Activated CD8-positive, alpha-beta T cell treated with anti-CD3 and anti-CD28 coated beads for 36 hours (primary cell): ENCODE data around the gene CTDSPL2. TPM values are rescaled to one million over a fixed set of nuclear protein-coding genes. Genes with fewer than 3 reads are reported as not detected.
A peak's percentile ranks its signal among the peaks of the same experiment; 100 is the strongest.

Experiments
- ATAC-seq: fragments of 200-7000 bp; cut with Tn5 transposase; one replicate; pipeline ENCODE4 v1.10.0; 2021; ENCODE audit warnings: mild to moderate bottlenecking, moderate library complexity
- CTCF ChIA-PET: fragments of 350-600 bp; sonication (Branson Sonifier 250); formaldehyde crosslinking; loops from one replicate; lab custom pipeline; 2021; ENCODE audit warnings: antibody characterized with exemption; lab: Charles Lee
- POLR2A ChIA-PET: fragments of 350-600 bp; sonication (Branson Sonifier 250); formaldehyde crosslinking; loops from one replicate; lab custom pipeline; 2021; ENCODE audit warnings: antibody characterized with exemption; lab: Charles Lee
- DNase-seq: peaks from one replicate; pipeline ENCODE4 v3.0.0-alpha.2; 2020
- H3K27ac Mint-ChIP-seq: one replicate; pipeline ENCODE4 v1.8.0; 2021; ENCODE audit warnings: mild to moderate bottlenecking, mixed read lengths
- H3K27me3 Mint-ChIP-seq: one replicate; pipeline ENCODE4 v1.8.0; 2021; ENCODE audit warnings: mixed read lengths
- H3K36me3 Mint-ChIP-seq: one replicate; pipeline ENCODE4 v1.8.0; 2021; ENCODE audit warnings: low read depth, mixed read lengths
- H3K4me1 Mint-ChIP-seq: one replicate; pipeline ENCODE4 v1.8.0; 2021; ENCODE audit warnings: low read depth, mixed read lengths
- H3K4me3 Mint-ChIP-seq: one replicate; pipeline ENCODE4 v1.8.0; 2021; ENCODE audit warnings: mild to moderate bottlenecking, moderate library complexity, mixed read lengths
- H3K9me3 Mint-ChIP-seq: one replicate; pipeline ENCODE4 v1.8.0; 2021; ENCODE audit warnings: mixed read lengths
- CTCF ChIP-seq: fragments of 200-600 bp; IDR thresholded peaks from one replicate; pipeline ENCODE4 v1.8.0; 2022; ENCODE audit warnings: antibody characterized with exemption, mild to moderate bottlenecking
- intact Hi-C: fragments of 100-400 bp; cut with micrococcal nuclease; formaldehyde crosslinking; loops from one replicate; pipeline ENCODE4 v1.10.0; 2022
- total RNA-seq, 2 experiments: library from RNA; stranded (reverse); gene quantifications; one replicate each; pipeline ENCODE4 v1.2.3, GENCODE V29; 2021

The CTDSPL2 gene
- total RNA-seq, 2 experiments from 2014 or later, result 74.3 to 75.1 TPM

DNA sequence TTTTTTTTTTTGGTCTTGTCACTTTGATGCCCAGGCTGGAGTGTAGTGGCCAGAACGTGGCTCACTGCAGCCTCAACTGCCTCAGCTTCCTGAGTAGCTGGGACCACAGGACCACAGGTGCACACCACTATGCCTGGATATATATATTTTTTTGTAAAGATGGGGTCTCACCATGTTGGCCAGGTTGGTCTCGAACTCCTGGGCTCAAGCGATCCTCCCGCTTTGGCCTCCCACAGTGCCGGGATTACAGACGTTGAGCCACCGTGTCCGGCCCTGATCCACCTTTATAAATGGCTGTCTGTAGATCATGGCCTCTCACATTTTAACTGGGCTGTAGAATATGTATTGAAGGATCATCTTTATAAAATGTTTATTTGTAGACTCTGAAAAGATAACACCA is 107.7 kb downstream of the CTDSPL2 start:
- intact Hi-C loops, result loop anchor here (5.0 to 10.0 kb wide), 2 partner anchors 108 to 230 kb away; partner anchors contain the start of gene CTDSPL2
- Mint-ChIP-seq H3K4me1 (peaks cover 24% of the 10 kb centered on the region), H3K27ac (peak overlapping the region; percentile 70), H3K36me3 (peaks cover 32% of the 10 kb centered on the region), H3K27me3 (no peaks in the 10 kb centered on the region), H3K9me3 (no peaks in the 10 kb centered on the region), H3K4me3 (peak overlapping the region; percentile 87)
- no peak for TF ChIP-seq CTCF
- ChIA-PET CTCF (no interaction called here), POLR2A (no interaction called here)
- no peak for DNase-seq
- no peak for ATAC-seq

GRCh38 chr15:44535523-44536301 is 108.3 kb downstream of the CTDSPL2 start:
- ATAC-seq, result no peak
- Mint-ChIP-seq H3K27ac (peak overlapping the region; percentile 96), H3K4me1 (peaks cover 30% of the 10 kb centered on the region), H3K36me3 (peaks cover 38% of the 10 kb centered on the region), H3K4me3 (peak overlapping the region; percentile 87), H3K27me3 (no peaks in the 10 kb centered on the region), H3K9me3 (no peaks in the 10 kb centered on the region)
- no peak for TF ChIP-seq CTCF
- peak; percentile 57 for DNase-seq
- POLR2A ChIA-PET, result interaction anchor here (1.1 kb wide), 1 partner anchor 11 kb away, joined by 3 read pairs; no protein-coding TSS in a partner anchor
- CTCF ChIA-PET, result no interaction called here
- intact Hi-C loops, result loop anchor here (5.0 to 10.0 kb wide), 2 partner anchors 108 to 231 kb away; partner anchors contain the start of gene CTDSPL2

DNA sequence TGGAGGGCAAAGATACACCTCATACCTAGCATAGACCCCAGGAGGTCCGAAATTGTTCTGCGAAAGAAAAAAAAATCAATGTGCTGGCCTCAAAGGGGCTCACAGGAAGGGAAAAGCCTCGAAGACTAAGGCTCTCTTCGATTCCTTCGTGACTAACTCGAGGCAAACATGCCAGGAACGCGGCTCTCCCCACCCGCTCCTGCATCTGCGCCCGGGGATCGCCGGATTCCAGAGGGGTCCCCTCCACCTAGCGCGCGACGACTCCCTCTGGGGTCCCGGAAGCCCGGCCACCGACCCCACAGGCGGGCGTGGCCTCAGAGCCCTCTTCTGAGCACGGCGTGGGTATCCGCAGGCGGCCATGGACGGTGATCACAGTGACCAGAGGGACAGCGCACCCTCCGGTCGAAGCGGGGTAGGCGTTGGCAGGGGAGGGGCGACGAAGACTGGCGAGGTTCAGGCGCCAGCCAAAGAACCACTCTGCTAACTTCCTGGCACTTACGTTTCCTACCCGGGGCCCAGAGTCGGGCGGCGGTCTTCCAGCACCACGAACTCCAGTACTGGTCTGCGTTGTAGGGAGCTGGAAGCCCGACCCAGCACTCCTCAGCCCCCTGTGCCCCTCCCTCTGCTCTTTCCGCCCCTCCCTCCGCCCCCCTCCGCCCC is 109.0 kb downstream of the CTDSPL2 start:
- peak overlapping the region; percentile 96 for H3K27ac Mint-ChIP-seq
- peak; percentile 16 for TF ChIP-seq CTCF
- no peaks in the 10 kb centered on the region for H3K27me3 Mint-ChIP-seq
- H3K4me1 Mint-ChIP-seq, result peaks cover 37% of the 10 kb centered on the region
- intact Hi-C loops, result loop anchor here (5.0 to 10.0 kb wide), 2 partner anchors 109 to 232 kb away; partner anchors contain the start of gene CTDSPL2
- DNase-seq, result peak; percentile 78
- ChIA-PET CTCF (interaction anchor here (1.1 to 2.4 kb wide), 2 partner anchors 9 to 108 kb away, joined by 4 to 15 read pairs; no protein-coding TSS in a partner anchor), POLR2A (interaction anchor here (0.6 to 2.8 kb wide), 8 partner anchors 10 to 252 kb away, joined by 3 to 41 read pairs (median 3); partner anchors contain the start of gene CTDSPL2)
- no peaks in the 10 kb centered on the region for H3K9me3 Mint-ChIP-seq
- peak; percentile 68 for ATAC-seq
- peak overlapping the region; percentile 87 for H3K4me3 Mint-ChIP-seq
- H3K36me3 Mint-ChIP-seq, result peaks cover 45% of the 10 kb centered on the region

DNA sequence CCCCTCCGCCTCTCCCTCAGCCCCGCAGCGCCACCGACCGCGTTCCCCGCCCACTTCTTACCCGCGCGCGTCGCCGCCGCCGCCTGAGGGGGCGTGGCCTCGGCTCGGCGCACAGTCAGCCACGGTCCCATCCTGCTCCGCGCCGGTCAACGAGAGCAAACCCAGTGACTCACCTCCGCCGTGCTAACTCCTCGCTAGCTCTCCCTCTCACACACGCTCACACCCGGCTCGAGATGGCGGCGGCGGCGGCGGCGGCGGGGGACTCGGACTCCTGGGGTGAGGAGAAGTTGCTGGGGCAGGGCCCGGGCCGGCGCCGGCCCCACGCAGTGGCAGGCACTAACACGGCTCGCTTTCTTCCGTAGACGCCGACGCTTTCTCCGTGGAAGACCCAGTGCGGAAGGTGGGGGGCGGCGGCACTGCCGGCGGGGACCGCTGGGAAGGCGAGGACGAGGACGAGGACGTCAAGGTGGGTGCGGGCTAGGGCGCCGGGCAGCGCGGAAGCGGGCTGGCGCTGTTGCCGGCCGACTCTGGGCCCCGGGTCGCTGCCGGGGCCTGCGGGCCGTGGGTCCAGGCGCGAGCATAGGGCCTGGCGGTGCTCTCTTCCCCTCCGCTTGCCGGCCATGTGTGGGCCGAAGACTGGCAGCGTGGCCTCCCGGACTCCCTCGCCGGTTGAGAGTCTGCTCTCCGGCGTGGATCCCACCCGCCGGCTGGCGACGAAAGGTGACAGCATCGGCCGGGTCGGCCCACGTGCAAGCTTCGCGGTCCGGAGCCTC is 109.7 kb downstream of the CTDSPL2 start, which contains the start of gene EIF3J:
Gene EIF3J, plus strand, starts transcription at position 186 of the 773 bp plus-strand sequence. Its CDS starts 48 bp downstream, at position 234.
- H3K27me3 Mint-ChIP-seq, result no peaks in the 10 kb centered on the region
- DNase-seq (peak; percentile 95), ATAC-seq (peak; percentile 93)
- no peaks in the 10 kb centered on the region for H3K9me3 Mint-ChIP-seq
- POLR2A ChIA-PET, result interaction anchor here (0.6 to 2.8 kb wide), 10 partner anchors 9 to 251 kb away, joined by 3 to 41 read pairs (median 3); partner anchors contain the start of gene CTDSPL2
- no peak for TF ChIP-seq CTCF
- H3K36me3 Mint-ChIP-seq, result peaks cover 52% of the 10 kb centered on the region
- H3K27ac Mint-ChIP-seq, result peak within 1 kb of the TSS; percentile 96
- CTCF ChIA-PET, result interaction anchor here (1.1 to 2.4 kb wide), 3 partner anchors 8 to 109 kb away, joined by 4 to 15 read pairs (median 4); no protein-coding TSS in a partner anchor
- peaks cover 45% of the 10 kb centered on the region for H3K4me1 Mint-ChIP-seq
- intact Hi-C loops, result loop anchor here (1.0 to 10.0 kb wide), 3 partner anchors 9 to 232 kb away; partner anchors contain the start of gene CTDSPL2
- H3K4me3 Mint-ChIP-seq, result peak within 1 kb of the TSS; percentile 87
